Ovary (tissue), 9 donors: Measurements from ENCODE around the gene PFN4. TPM values are rescaled to one million over a fixed set of nuclear protein-coding genes. Genes with fewer than 3 reads are reported as not detected.

Source experiments
- DNase-seq, 5 donors: peaks; one replicate each; pipeline ENCODE4 v3.0.0-alpha.2; 2019 to 2020
- H3K27ac ChIP-seq, 2 donors: fragments of 200-600 bp; one replicate each; pipeline versions ENCODE4 v1.5.1 to v1.8.0; 2019 to 2022
- H3K27me3 ChIP-seq: fragments of 200-600 bp; one replicate; pipeline ENCODE4 v1.8.0; 2022
- H3K36me3 ChIP-seq: fragments of 200-600 bp; sonication (generic); one replicate; pipeline ENCODE4 v1.5.1; 2019
- H3K4me1 ChIP-seq: one replicate; pipeline ENCODE4 v1.8.1; 2013; ENCODE audit warnings: mild to moderate bottlenecking, moderate library complexity; ENCODE audit not compliant: insufficient read depth
- H3K4me3 ChIP-seq: fragments of 200-600 bp; sonication (generic); one replicate; pipeline ENCODE4 v1.5.1; 2017
- H3K9me3 ChIP-seq, 2 donors: fragments of 200-600 bp in 1 of 2; sonication (generic) in 1 of 2; one replicate each; pipeline versions ENCODE4 v1.5.1 to v1.8.1; 2013 to 2019; ENCODE audit warnings: mild to moderate bottlenecking in 1 of 2, moderate library complexity in 1 of 2
- EP300 ChIP-seq: sonication (generic); formaldehyde crosslinking; IDR thresholded peaks from one replicate; pipeline ENCODE4 v1.6.1; 2017; ENCODE audit warnings: antibody characterized with exemption
- POLR2A ChIP-seq: fragments of 450-650 bp; IDR thresholded peaks from one replicate; pipeline ENCODE4 v1.6.1; 2017; ENCODE audit warnings: antibody characterized with exemption, mild to moderate bottlenecking, moderate library complexity
- WGBS, 3 donors: extraction: QIAGEN DNeasy Blood & Tissue Kit in 1 of 3; methylation state at CpG; one replicate each; pipeline versions ENCODE4 v1.1.5 to v1.1.7; 2013 to 2017; 5-methylcytosine and 5-hydroxymethylcytosine counted together
- intact Hi-C, 4 donors: fragments of 100-400 bp; cut with DNase I; formaldehyde crosslinking; loops; one replicate each; pipeline versions ENCODE4 v1.11.0 to v1.15.1; 2022 to 2023
- polyA plus RNA-seq, 2 donors: library from polyadenylated mRNA; stranded (reverse); fragments of 200-250 nt in 1 of 2; fragments of 350-450 nt in 1 of 2; fragmentation: Illumina TruSeq in 1 of 2; extraction: RNeasy Lipid Tissue Mini Kit (QIAGEN cat#74804) in 1 of 2; gene quantifications; one replicate each; pipeline ENCODE4 v1.2.3, GENCODE V29; 2013 to 2014
- total RNA-seq, 7 donors: library from RNA; depleted of rRNA in 2 of 7; stranded (reverse); fragments of >200 nt in 2 of 7; fragmentation: NEBNext Ultra II Directional in 3 of 7; extraction: Animal tissue kit (Norgen Biotek cat#: 25700) in 3 of 7; gene quantifications; one replicate each; pipeline versions ENCODE4 v1.1.0 to v1.2.4, GENCODE V29; 2016 to 2023
- TF ChIP-seq, protein P1 (sequence below), 3 donors: fragments of 450-650 bp in 2 of 3; fragments of 200-600 bp in 1 of 3; IDR thresholded peaks; one replicate each; pipeline versions ENCODE4 v1.5.1 to v1.8.0; 2016 to 2022; ENCODE audit warnings: antibody characterized with exemption in 3 of 3, mild to moderate bottlenecking in 1 of 3
- donor health status: DM: no; HTN: no; CAD: no; lungs with moderate emphysema.
- donor health status: DM: no; HTN: no; CAD: no.
- donor health status: Bipolar disorder and iron deficiency.
- donor health status: DM: yes; HTN: yes; CAD: no.
- donor health status: DM: no; HTN: no; CAD: no.
- donor health status: DM: yes; HTN: yes; CAD: no.

Gene PFN4
- total and polyA plus RNA-seq, 9 donors, result 0.18 to 4.4 (median 1.1) TPM

- no peak for DNase-seq
- Histone ChIP-seq H3K9me3 (no peaks in the 10 kb centered on the region), H3K4me3 (no peak overlapping the region), H3K27me3 (no peaks in the 10 kb centered on the region), H3K27ac (no peak overlapping the region), H3K4me1 (peaks cover 5% of the 10 kb centered on the region), H3K36me3 (no peaks in the 10 kb centered on the region)
- TF ChIP-seq EP300 (no peak), POLR2A (no peak)
- TF ChIP-seq, protein P1, sequence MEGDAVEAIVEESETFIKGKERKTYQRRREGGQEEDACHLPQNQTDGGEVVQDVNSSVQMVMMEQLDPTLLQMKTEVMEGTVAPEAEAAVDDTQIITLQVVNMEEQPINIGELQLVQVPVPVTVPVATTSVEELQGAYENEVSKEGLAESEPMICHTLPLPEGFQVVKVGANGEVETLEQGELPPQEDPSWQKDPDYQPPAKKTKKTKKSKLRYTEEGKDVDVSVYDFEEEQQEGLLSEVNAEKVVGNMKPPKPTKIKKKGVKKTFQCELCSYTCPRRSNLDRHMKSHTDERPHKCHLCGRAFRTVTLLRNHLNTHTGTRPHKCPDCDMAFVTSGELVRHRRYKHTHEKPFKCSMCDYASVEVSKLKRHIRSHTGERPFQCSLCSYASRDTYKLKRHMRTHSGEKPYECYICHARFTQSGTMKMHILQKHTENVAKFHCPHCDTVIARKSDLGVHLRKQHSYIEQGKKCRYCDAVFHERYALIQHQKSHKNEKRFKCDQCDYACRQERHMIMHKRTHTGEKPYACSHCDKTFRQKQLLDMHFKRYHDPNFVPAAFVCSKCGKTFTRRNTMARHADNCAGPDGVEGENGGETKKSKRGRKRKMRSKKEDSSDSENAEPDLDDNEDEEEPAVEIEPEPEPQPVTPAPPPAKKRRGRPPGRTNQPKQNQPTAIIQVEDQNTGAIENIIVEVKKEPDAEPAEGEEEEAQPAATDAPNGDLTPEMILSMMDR (IDR thresholded peaks at IDR 0.05), result no peak
- 81 to 93% (median 85%) methylated on average over 3 of the region's 3 CpGs for WGBS, 3 donors
- intact Hi-C loops, result loop anchor here in 1 of 4 donors (5.0 kb wide), 1 partner anchor 295 kb away; no protein-coding TSS in a partner anchor
Observed at GRCh38 chr2:24087032-24087431, 36.1 kb downstream of the PFN4 start.

DNA sequence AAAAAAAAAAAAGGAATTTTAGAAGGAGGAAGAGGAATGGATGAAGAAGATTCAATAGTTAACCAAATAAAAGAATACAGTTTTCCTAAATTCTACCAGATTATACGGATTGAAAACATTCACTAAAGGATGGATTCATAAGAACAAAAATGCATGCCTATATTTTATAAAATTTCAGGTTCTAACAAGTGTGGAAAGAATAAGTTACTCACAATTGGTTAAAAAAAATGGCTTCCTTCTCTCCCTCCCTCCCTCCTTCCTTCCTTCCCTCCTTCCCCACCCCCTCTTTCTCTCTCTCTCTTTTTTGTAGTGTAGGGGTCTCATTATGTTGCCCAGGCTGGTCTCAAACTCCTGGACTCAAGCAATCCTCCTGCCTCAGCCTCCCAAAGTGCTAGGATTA is 36.9 kb downstream of the PFN4 start:
- 89 to 91% (median 91%) methylated on average over 1 of the region's 1 CpG for WGBS, 3 donors
- Histone ChIP-seq H3K4me3 (no peak overlapping the region), H3K27me3 (no peaks in the 10 kb centered on the region), H3K36me3 (no peaks in the 10 kb centered on the region), H3K4me1 (peaks cover 5% of the 10 kb centered on the region), H3K27ac (no peak overlapping the region), H3K9me3 (no peaks in the 10 kb centered on the region)
- intact Hi-C loops, result loop anchor here in 1 of 4 donors (5.0 kb wide), 1 partner anchor 296 kb away; no protein-coding TSS in a partner anchor
- no peak for TF ChIP-seq POLR2A
- TF ChIP-seq, protein P1 (IDR thresholded peaks at IDR 0.05), result no peak
- TF ChIP-seq EP300, result no peak
- no peak for DNase-seq

DNA sequence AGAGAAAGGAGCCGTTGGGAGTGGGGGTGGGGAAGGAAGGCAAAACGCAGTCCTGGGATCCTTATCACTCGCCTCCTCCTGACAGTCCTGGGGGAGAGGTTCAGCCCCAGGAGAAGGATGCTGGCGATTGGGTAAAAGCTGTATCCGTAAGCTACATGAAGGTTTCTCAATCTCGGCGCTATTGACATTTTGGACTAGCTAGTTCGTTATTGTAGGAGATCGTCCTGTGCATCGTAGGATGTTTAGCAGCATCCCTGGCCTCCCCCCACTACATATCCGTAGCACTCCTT is 38.0 kb downstream of the PFN4 start:
- 2 to 4% (median 4%) methylated on average over 11 of the region's 11 CpGs for WGBS, 3 donors
- H3K27ac ChIP-seq, result peak overlapping the region; percentile 65 to 69
- H3K4me1 ChIP-seq, result peaks cover 5% of the 10 kb centered on the region
- TF ChIP-seq, protein P1 (IDR thresholded peaks at IDR 0.05), result no peak
- no peak for TF ChIP-seq POLR2A
- TF ChIP-seq EP300, result no peak
- H3K4me3 ChIP-seq, result peak overlapping the region; percentile 55
- H3K27me3 ChIP-seq, result no peaks in the 10 kb centered on the region
- intact Hi-C loops, result loop anchor here in 2 of 4 donors (2.0 to 5.0 kb wide), 2 partner anchors 158 to 297 kb away; partner anchors contain the start of gene ATAD2B (in 1 of the 2)
- DNase-seq, result no peak
- no peaks in the 10 kb centered on the region for H3K36me3 ChIP-seq
- H3K9me3 ChIP-seq, result no peaks in the 10 kb centered on the region

- WGBS, 3 donors, result 0 to 1% (median 1%) methylated on average over 29 to 44 of the region's 44 CpGs
- H3K27me3 ChIP-seq, result no peaks in the 10 kb centered on the region
- intact Hi-C loops, result loop anchor here in 2 of 4 donors (2.0 to 5.0 kb wide), 2 partner anchors 158 to 298 kb away; partner anchors contain the start of gene ATAD2B (in 1 of the 2)
- H3K4me1 ChIP-seq, result peaks cover 5% of the 10 kb centered on the region
- peak within 1 kb of the TSS; percentile 65 to 69 for H3K27ac ChIP-seq
- TF ChIP-seq EP300 (no peak), POLR2A (peak; percentile 53)
- TF ChIP-seq, protein P1 (IDR thresholded peaks at IDR 0.05), result peak; percentile 94 to 98 (median 97)
- H3K4me3 ChIP-seq, result peak within 1 kb of the TSS; percentile 55
- no peaks in the 10 kb centered on the region for H3K9me3 ChIP-seq
- DNase-seq, result peak; percentile 82 to 92 (median 88)
- H3K36me3 ChIP-seq, result no peaks in the 10 kb centered on the region
Observed at GRCh38 chr2:24084386-24085199, 38.5 kb downstream of the PFN4 start, which contains the start of gene TP53I3. TSS of gene TP53I3 (minus strand) at chr2:24084834. CDS start at chr2:24084326, 508 bp downstream.
